MG63 (cell line): ENCODE measurements around the gene CNGA4. TPM values are rescaled to one million over a fixed set of nuclear protein-coding genes. Genes with fewer than 3 reads are reported as not detected.
"Not testable (repeated sequence)": the region's sequence is repeated elsewhere in the genome, so short reads cannot be mapped to it uniquely, and the experiment has no call there.

Experiments
- DNase-seq: peaks from one replicate; pipeline ENCODE4 v3.0.0-alpha.2; 2020
- H3K27me3 ChIP-seq: fragments of 250-450 bp; sonication (Bioruptor Pico); 2 replicates; pipeline ENCODE4 v1.5.1; 2020; ENCODE audit warnings: mild to moderate bottlenecking, moderate library complexity
- H3K36me3 ChIP-seq: fragments of 250-450 bp; sonication (Bioruptor Pico); 2 replicates; pipeline ENCODE4 v1.5.1; 2020; ENCODE audit warnings: mild to moderate bottlenecking, moderate library complexity
- H3K4me3 ChIP-seq: fragments of 250-450 bp; sonication (Bioruptor Pico); 2 replicates; pipeline ENCODE4 v1.5.1; 2020; ENCODE audit warnings: mild to moderate bottlenecking, moderate library complexity
- H3K9me3 ChIP-seq: fragments of 250-450 bp; sonication (Bioruptor Pico); 2 replicates; pipeline ENCODE4 v1.5.1; 2020; ENCODE audit warnings: mild to moderate bottlenecking, moderate library complexity
- total RNA-seq: library from RNA; depleted of rRNA; stranded (reverse); fragments of >200 nt; shearing (Covaris generic); gene quantifications from 2 replicates; pipeline ENCODE4 v1.2.3, GENCODE V29; 2014; ENCODE audit warnings: low replicate concordance

CNGA4 gene
- total RNA-seq, 1 experiment from 2014 or later, result not detected

DNA sequence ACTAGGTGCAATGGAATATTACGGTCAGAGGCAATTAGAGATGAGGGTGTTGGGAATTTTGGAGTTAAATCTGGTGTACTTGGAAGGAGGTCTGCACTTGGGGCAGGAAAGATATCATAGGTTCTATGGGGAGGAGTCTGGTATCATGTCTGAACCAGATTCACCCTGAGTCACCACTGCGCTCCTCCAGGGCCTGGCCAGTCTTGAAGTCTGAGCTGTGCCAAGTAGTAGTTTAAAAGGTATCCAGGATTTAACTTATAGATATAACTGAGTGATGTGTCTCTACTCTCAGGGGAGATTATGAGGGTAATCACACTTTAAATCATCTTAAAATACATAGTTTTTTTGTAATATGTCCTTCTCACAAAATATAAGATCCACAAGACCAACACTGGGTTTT lies 6.6 kb downstream of the CNGA4 start:
- peak; percentile 22 for DNase-seq
- Histone ChIP-seq H3K4me3 (no peak overlapping the region), H3K27me3 (no peaks in the 10 kb centered on the region), H3K36me3 (no peaks in the 10 kb centered on the region), H3K9me3 (no peaks in the 10 kb centered on the region)

GRCh38 chr11:6248248-6248647 lies 9.4 kb downstream of the CNGA4 start:
- H3K36me3 ChIP-seq, result no peaks in the 10 kb centered on the region
- no peak overlapping the region for H3K4me3 ChIP-seq
- no peaks in the 10 kb centered on the region for H3K27me3 ChIP-seq
- DNase-seq, result no peak
- H3K9me3 ChIP-seq, result no peaks in the 10 kb centered on the region

GRCh38 chr11:6248897-6249296 lies 10.0 kb downstream of the CNGA4 start:
- H3K27me3 ChIP-seq, DNase-seq, H3K9me3 ChIP-seq, H3K4me3 ChIP-seq, H3K36me3 ChIP-seq: not testable (repeated sequence)

DNA sequence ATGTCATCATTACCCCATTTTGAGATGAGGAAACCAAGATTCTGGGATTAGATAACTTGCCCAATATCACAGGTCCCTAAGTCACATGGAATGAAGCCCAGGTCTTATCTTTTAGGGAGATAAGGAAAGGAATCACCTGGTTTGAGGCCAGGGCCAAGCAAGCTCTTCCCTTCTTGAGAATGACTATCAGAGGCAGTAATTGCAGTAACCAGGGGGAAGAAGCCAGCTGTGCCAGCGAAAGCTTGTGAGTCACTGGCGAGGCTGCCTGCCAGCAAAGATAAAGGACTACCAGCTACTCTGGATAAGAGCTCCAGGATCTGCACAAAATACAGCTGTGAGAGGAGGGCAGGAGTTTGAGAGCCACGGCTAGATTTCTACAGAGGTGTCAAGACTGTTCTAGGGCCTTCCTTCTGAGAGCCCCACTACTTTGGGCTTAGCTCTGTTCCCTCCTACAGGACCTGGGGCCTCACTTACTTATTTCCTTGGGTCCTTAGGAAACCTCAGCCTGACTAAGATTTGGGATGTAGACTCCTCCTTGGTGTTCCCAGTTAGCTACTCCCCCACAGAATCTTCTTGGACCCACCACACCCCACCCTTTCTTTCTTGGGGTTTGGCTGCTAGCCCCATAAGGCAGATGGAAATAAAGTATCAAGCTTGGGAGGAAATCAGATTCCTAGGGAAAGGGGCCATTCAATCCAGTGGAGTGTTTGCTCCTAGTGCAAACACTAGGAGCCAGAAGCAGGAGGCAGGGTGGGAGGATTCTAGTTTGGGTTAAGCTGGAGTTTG lies 11.1 kb downstream of the CNGA4 start:
- H3K27me3 ChIP-seq, result no peaks in the 10 kb centered on the region
- peak; percentile 92 for DNase-seq
- H3K9me3 ChIP-seq, result no peaks in the 10 kb centered on the region
- H3K4me3 ChIP-seq, result no peak overlapping the region
- H3K36me3 ChIP-seq, result no peaks in the 10 kb centered on the region

DNA sequence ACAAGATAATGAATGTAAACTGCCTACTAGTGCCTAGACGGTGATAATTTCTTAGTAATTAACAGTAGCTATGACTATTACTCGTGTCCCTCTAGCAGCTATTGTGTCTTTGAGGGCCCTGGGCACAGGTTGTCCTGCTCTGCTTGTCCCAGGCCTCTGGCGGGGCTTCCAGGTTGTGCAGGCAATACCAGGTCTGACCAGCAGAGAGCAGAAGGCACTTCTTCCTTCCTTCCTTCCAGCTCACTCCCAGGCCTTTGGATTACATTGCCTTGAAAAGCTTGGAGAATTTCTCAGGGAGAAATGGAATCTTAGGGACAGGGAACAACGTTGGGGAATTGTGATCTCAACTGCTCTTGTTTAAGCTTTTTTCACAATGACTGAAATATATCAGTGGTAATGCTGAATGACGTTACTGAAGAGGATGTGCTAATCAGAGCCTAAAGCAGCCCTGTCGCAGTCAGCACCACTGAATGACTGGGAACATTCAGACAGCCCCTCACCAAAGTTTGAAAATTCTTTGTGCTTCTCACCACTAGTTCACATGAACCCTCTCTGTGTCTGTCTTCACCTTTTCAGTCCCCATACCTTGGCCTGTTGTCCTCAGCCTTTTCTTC lies 12.3 kb downstream of the CNGA4 start:
- peak; percentile 37 for DNase-seq
- peaks cover 8% of the 10 kb centered on the region for H3K27me3 ChIP-seq
- H3K4me3 ChIP-seq, result no peak overlapping the region
- no peaks in the 10 kb centered on the region for H3K9me3 ChIP-seq
- H3K36me3 ChIP-seq, result no peaks in the 10 kb centered on the region

DNA sequence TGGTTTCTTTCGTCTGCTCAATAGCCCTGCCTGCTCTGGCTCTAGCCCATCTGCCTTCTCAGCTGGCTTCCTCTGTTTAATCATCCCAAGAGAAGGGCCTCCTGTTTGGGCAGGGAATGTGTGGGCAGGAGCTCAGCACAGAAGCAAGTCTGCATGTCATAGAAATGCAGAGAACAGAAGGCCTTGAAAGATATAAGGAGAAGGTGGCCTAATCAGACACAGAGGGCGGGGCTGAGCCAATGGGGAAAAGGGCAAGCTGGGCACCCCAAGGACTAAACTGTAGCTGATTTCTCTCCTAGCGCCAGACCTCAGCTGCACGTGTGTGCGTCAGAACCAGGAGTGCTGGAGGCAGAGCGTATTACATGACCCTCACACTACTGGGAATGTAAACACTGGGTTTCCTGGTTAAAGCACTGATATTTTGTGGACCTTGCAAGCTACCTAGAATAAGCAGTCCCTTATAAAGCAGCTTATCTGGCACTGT lies 13.1 kb downstream of the CNGA4 start:
- no peak for DNase-seq
- Histone ChIP-seq H3K4me3 (no peak overlapping the region), H3K36me3 (no peaks in the 10 kb centered on the region), H3K9me3 (no peaks in the 10 kb centered on the region), H3K27me3 (peaks cover 12% of the 10 kb centered on the region)

- Histone ChIP-seq H3K27me3 (peaks cover 23% of the 10 kb centered on the region), H3K36me3 (no peaks in the 10 kb centered on the region), H3K4me3 (no peak overlapping the region), H3K9me3 (no peaks in the 10 kb centered on the region)
- DNase-seq, result no peak
Measured at GRCh38 chr11:6253197-6253596, 14.3 kb downstream of the CNGA4 start.

DNA sequence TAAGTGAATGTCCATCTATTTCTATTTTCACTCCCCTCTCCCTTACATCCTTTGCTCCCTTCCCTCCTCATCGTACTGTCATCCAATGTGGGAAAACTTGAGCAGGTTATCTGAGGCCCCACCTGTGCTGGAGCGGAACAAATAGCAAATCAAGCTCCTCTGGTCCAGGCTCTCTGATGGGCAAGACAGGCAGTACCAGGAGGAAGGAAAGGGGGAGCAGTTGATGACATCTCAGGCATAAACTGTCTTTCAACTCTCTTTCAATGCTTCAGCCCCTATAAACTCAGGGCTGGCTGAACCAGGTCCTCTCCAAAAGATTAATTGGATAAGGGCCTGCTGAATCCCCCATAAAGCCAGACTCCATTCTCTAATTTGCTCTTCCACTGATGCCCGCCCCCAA lies 19.3 kb downstream of the CNGA4 start:
- H3K27me3 ChIP-seq, result peaks cover 64% of the 10 kb centered on the region
- no peak overlapping the region for H3K4me3 ChIP-seq
- no peak for DNase-seq
- H3K9me3 ChIP-seq, result no peaks in the 10 kb centered on the region
- H3K36me3 ChIP-seq, result no peaks in the 10 kb centered on the region

GRCh38 chr11:6258571-6259081 lies 19.7 kb downstream of the CNGA4 start:
- no peak for DNase-seq
- Histone ChIP-seq H3K36me3 (no peaks in the 10 kb centered on the region), H3K4me3 (no peak overlapping the region), H3K27me3 (peaks cover 64% of the 10 kb centered on the region), H3K9me3 (no peaks in the 10 kb centered on the region)

DNA sequence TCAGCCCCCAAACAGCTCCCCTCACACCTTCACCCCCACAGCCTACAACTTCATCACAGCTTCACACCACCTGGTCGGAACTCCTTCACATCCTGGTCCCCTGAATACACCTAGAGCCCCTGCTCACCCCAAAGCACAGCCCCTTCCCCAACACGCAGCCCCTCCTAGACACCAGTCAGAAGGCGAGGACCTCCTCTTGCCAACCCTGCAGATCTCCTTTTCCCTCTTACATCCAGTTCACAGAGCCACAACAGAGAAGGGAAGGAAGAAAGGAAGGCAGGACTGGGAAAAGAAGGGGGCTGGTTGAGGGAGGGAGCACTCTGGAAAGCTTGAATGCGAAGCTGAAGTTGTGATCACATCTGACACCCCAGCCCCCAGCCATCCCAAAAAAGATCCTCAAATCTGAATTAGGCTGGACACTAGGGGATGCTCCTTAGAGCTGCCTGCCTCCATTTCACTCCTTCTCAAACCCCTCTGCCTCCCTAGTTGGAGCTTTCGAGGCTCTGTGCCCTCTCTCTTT lies 21.4 kb downstream of the CNGA4 start:
- Histone ChIP-seq H3K27me3 (peaks cover 75% of the 10 kb centered on the region), H3K9me3 (no peaks in the 10 kb centered on the region), H3K36me3 (no peaks in the 10 kb centered on the region), H3K4me3 (no peak overlapping the region)
- DNase-seq, result no peak

DNA sequence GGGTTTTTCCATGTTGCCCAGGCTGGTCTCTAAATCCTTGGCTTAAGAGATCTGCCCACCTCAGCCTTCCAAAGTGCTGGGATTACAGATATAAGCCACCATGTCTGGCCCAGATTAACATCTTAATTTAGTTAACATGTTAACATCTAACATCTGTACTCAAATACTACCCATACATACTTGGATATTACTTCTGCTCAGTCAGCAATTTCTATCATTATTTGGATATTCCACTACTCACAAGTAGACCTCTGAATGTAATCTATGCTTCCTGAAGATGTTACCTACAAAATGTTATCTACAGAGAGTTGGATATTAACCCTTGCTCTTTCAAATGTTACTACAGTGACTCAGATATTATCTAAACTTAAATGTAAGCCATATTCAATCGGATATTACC lies 24.8 kb downstream of the CNGA4 start:
- H3K9me3 ChIP-seq, result no peaks in the 10 kb centered on the region
- no peaks in the 10 kb centered on the region for H3K36me3 ChIP-seq
- H3K27me3 ChIP-seq, result peaks cover 48% of the 10 kb centered on the region
- H3K4me3 ChIP-seq, result no peak overlapping the region
- no peak for DNase-seq

DNA sequence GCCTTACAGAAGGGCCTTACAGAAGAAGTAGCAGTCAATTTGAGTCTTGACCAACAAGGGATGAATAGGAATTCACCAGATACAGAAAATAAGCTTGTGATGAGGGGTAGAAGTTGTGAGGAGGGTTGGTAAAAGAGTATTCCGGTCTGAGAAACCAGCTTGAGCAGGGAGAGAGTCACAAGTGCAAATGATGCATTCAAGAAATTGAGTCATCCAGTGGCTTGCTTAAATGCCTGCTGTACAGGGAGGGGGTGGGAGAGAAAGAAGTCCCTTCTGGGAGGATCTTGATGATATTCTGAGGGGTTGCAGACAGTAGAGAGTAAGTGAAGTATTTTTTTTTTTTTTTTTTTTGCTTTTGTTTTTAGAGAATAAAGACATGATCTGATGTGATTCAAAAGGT lies 29.9 kb downstream of the CNGA4 start:
- no peak for DNase-seq
- Histone ChIP-seq H3K4me3 (no peak overlapping the region), H3K9me3 (no peaks in the 10 kb centered on the region), H3K27me3 (peaks cover 11% of the 10 kb centered on the region), H3K36me3 (no peaks in the 10 kb centered on the region)

- Histone ChIP-seq H3K36me3 (no peaks in the 10 kb centered on the region), H3K9me3 (no peaks in the 10 kb centered on the region), H3K27me3 (peaks cover under 1% of the 10 kb centered on the region; the same call in 1 of the 2 replicates), H3K4me3 (no peak overlapping the region)
- DNase-seq, result no peak
Measured at GRCh38 chr11:6269994-6270393, 31.1 kb downstream of the CNGA4 start.

DNA sequence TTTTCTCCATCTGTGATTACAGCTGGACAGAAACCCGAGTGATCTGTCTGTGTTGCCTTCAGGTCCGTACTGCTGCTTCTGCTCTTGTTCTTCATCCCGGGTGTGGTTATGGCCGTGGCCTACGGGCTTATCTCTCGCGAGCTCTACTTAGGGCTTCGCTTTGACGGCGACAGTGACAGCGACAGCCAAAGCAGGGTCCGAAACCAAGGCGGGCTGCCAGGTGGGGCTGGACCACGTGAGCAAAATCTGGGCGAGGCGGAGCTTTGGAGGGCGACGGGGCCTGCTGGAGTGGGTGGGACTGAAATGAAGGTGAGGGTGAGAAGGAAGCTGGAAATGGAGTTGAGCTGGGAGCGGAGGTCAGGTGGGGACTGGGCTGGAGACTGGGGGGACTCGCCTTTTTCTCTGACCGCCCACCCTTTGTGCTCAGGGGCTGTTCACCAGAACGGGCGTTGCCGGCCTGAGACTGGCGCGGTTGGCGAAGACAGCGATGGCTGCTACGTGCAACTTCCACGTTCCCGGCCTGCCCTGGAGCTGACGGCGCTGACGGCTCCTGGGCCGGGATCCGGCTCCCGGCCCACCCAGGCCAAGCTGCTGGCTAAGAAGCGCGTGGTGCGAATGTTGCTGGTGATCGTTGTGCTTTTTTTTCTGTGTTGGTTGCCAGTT lies 31.8 kb downstream of the CNGA4 start:
- Histone ChIP-seq H3K27me3 (no peaks in the 10 kb centered on the region; the same call in 1 of the 2 replicates), H3K36me3 (no peaks in the 10 kb centered on the region), H3K9me3 (no peaks in the 10 kb centered on the region), H3K4me3 (no peak overlapping the region)
- DNase-seq, result no peak

- no peak overlapping the region for H3K4me3 ChIP-seq
- H3K27me3 ChIP-seq, result peaks cover 7% of the 10 kb centered on the region
- H3K9me3 ChIP-seq, result peaks cover 2% of the 10 kb centered on the region; the same call in 1 of the 2 replicates
- no peak for DNase-seq
- no peaks in the 10 kb centered on the region for H3K36me3 ChIP-seq
Measured at GRCh38 chr11:6271598-6271997, 32.7 kb downstream of the CNGA4 start.

DNA sequence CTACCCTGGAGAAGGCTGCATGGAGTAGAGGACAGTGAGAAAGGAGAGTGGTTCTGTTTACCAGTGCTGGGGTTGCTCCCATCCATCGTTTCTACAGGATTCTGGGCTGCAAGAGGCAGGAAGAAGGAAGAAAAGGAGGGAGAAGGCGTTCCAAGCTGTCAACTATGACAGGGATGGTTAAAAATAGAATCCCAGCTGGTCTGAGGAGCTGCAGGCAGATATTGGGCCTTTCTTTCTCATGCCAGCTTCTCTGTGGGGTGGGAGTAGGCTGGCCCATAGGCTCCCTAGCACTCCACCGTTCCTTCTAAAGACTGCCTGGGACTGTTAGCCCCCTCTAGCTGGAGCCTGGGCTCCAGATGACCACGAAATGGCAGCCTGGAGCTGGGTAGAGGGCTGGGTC lies 34.3 kb downstream of the CNGA4 start:
- H3K36me3 ChIP-seq, result no peaks in the 10 kb centered on the region
- DNase-seq, result no peak
- peaks cover 2% of the 10 kb centered on the region; the same call in 1 of the 2 replicates for H3K9me3 ChIP-seq
- H3K27me3 ChIP-seq, result peaks cover 8% of the 10 kb centered on the region
- no peak overlapping the region for H3K4me3 ChIP-seq

DNA sequence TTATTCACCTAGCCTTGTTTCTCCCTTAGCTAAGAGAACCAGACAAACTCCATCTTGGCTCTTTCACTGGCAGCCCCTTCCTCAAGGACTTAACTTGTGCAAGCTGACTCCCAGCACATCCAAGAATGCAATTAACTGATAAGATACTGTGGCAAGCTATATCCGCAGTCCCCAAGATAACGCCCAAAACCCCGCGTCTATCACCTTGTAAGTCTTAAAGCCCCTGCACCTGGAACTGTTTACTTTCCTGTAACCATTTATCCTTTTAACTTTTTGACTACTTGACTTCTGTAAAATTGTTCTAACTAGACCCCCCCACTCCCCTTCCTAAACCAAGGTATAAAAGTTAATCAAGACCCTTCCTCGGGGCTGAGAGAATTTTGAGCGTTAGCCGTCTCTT lies 41.9 kb downstream of the CNGA4 start:
- H3K27me3 ChIP-seq, H3K4me3 ChIP-seq, H3K36me3 ChIP-seq, H3K9me3 ChIP-seq, DNase-seq: not testable (repeated sequence)
